ENCODE results near the gene TBX6.
"Not testable (repeated sequence)": the region's sequence is repeated elsewhere in the genome, so short reads cannot be mapped to it uniquely, and the experiment has no call there.

The TBX6 gene

DNA sequence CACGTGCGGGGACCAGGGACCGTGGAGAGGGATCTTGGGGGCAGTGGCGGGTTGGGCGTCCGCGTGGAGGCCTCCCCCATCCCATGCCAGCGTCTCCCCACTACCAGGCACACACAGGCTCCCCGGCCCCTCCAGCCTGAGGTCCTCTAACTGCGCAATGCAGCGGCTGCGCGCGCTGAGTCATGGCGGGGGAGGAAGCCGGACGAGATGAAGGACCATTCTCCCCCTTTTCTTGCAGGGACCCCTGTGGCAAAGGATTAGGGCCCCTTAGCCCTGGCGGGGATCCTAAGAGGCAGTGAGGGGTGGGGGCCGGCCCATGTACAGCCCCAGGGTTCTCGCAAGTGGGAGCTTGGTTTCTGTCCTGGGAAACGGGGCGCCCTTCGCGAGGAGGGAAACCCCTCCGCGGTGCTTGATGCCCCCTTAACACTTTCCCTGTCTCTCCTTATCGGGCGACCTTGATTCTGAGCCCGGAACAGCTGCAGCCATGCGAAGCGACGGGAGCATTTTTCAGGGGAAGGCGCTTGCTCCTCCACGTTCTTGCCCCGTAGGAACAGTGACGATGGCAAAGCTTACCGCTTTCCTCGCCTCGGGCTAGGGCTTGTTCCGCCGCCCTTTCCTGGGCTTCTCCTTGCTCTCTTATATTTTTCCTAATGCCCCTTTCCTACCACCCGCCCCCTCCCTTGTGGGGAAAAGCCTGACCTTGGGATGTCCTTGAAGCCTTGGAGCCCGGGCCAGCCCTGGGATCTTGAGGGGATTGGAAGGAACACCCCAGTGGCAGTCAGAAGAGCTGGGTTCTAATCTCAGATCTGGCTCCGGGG, 25.6 kb downstream of the TBX6 start:
- DNase-seq (ENCODE audit: low read depth in 2 of 2): no peak

DNA sequence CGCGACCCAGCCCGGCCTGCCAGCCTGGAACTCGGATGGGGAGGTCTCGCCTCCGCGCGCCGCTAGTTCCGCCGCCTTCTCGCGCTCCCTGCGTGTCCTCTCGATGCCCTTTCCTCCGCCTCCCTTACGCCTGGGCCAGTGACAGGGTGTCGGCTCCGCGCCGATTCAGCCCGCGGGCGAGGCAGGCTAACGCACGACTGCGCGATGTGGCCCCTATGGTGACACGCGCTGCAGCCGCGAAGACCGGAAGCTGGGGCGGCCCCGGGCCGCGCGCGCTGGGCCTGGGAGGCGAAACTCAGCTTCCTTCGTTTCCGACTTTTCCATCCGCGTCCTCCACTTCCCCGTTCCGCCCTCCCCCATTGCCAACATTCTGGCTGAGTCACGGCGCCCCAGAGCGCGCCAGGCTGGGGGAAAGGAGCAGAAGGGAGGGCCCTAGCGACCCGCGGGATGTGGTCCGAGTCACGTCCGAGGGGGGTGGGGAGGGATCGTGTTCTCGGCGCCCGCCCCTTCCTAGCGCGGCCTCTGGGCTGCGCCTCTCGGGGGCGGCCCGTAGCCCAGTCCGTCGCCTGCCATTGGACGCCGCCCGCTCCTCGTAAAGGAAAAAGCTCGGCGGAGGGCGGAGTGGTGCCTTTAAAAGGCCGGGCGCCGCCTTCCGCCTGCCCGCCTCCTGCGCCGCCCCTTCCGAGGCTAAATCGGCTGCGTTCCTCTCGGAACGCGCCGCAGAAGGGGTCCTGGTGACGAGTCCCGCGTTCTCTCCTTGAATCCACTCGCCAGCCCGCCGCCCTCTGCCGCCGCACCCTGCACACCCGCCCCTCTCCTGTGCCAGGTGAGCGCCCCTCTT, 26.4 kb downstream of the TBX6 start, which contains the start of gene ALDOA:
Gene ALDOA (plus strand): TSS at position 659 of the 841 bp plus-strand sequence. CDS start 1,138 bp downstream, outside the sequence.
- DNase-seq (ENCODE audit: low read depth in 2 of 2): peak; percentile 87 to 93

DNA sequence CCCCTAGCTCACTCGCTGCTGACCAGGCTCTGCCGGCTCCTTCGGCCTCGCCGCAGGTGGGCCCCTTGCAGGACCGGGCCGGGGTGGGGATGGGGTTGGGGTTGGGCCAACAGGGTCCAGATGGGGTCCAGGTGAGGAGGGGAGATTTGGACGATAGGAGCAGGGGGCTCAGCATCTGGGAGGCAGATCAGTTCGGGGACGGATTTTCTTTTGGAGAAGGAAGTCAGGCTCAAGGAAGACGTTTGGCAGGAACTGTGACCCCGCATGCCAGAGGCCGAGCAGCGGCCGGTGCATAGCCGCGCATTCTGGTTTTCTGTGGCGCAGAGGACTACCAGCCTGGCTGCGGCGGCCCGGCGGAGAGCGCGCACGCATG, 27.0 kb downstream of the TBX6 start:
- no peak for DNase-seq (ENCODE audit: low read depth in 2 of 2)

DNA sequence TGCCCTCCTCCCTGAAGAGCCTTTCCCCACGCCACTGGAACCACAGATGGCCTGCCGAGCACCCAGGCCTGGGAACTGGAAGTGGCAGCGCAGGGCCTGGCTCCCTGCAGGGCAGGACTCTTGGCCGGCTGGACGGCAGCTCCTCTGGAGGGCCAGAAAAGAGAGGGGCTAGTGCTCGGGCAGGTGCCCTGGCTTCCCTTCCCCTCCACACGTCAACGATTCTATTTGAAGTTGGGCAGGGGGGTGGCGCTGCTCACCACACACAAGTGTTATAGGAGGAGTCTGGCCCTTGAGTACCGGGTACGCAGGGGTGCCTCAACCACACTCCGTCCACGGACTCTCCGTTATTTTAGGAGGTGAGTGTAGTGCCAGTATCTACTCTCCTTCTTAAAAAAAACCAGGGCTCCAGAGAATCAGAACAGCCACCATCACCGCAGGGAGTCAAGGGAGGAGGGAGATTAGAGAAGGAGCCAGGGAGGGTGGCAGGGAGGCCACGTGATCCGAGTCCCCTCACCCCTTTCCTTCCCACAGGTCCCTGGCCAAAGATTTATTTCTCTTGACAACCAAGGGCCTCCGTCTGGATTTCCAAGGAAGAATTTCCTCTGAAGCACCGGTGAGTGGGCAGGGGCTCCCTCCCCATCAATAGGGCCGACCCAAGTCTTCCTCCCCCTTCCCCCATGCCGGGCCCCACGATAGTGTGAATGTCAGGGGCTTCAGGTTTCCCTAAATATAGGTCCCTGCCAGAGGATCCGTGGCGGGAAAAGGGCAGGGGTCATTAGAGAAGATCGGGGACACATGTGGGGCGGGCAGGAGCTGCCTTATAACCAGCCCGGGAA, 27.6 kb downstream of the TBX6 start:
- peak; percentile 33 to 56 for DNase-seq (ENCODE audit: low read depth in 2 of 2)

DNA sequence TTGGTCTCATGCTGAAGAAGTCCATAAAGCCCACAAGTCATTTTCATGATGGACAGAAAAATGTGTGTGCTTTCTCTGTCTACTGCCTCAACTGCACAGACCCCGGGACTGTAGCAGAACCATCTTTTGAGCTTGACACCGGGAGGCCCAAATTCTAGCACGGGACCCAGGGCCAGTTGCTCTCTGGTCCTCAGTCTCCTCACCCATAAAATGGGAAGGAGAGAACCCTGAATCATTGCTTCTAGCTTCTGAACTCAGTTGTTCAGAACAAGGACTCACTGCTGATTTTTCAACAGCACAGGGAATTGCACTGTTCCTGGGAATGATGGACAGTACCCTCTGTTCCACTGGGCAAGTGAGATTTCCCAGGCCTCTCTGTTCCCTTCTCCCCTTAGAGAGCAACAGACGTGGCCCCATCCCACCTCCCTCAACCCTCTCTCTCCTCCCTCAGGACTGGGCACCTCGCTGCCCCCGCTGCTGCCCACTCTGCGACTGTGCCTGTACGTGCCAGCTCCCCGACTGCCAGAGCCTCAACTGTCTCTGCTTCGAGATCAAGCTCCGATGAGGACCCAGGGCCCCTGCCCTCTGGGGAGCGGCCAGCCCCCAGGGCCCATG, 28.3 kb downstream of the TBX6 start:
- no peak for DNase-seq (ENCODE audit: low read depth in 2 of 2)

DNA sequence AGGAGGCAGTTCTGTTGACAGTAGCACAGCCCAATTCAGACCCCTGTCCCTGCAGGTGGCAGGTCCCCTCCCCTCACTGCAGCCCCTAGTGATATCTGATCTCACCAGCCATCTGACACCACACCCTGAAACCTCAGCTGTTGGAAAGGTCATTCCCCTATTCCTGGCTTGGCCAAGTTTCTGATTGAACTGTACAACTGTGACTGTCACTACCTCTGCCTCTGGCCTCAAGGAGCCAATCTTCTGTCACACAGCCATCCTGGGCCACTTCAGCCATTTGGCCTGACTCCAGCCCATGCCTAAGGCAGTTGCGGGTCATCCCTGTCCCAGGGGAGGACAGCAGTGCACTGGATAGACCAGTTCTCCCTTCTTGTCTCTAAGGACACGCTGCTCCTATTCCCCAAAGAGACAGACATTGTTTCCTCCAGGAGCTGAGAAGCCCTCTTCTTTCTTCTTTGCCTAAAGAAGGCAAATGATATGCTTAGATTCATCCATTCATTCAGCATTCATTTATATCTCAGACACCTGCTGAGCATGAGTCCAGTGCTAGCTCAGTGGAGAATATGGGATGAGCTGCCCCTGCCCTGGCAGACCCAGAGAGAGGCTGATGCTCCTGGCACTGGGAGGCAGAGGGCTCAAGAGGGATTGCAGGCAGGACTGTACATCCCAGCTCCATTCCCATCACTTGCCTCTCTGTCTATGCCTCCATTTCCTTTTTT, 30.7 kb downstream of the TBX6 start:
- no peak for DNase-seq (ENCODE audit: low read depth in 2 of 2)

DNA sequence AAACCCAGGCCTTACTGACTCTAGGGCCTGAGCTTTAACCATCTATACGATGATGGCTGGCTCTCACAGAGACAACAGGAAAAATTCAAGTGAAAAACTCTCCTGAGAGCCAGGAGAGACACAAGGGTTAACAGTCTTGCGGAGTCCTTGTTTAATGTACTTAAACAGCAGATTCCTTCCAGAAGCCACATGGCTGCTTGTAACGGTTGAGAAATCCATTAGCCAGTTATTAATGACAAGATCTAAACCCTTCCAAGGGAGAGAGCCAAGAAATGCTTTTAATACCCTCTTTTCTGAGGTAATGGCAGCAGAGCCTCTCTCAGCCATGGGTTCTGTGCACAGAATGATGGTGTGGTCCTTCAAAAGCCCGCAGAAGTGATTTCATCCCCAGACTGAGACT, 31.4 kb downstream of the TBX6 start:
- no peak for DNase-seq (ENCODE audit: low read depth in 2 of 2)

DNA sequence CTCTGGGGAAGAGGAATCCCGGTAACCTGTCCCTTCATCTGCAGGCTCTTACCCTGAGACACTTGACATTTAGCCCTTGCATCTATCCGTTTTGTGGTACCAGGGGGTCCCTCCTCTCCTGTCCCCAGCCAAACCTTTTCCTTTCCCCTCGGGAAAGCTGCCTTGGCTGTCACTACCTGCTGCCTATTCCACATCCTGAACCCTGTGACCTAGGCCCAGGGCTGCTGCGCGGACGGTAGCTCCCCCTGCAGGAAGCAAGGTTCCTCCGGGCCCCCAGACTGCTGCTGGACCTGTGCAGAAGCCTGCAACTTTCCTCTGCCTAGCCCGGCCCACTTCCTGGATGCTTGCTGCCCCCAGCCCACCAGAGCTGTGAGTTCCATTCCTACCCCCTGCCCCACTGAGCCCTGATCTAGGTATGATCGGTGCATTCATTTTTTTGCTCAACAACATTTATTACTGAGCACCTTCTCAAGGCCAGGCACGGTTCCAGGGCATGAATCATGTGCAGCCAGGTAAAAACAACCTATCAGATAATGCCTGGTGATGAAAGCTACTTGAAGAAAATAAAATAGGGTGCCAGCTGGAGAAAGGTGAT, 36.7 kb downstream of the TBX6 start:
- no peak for DNase-seq (ENCODE audit: low read depth in 2 of 2)

DNA sequence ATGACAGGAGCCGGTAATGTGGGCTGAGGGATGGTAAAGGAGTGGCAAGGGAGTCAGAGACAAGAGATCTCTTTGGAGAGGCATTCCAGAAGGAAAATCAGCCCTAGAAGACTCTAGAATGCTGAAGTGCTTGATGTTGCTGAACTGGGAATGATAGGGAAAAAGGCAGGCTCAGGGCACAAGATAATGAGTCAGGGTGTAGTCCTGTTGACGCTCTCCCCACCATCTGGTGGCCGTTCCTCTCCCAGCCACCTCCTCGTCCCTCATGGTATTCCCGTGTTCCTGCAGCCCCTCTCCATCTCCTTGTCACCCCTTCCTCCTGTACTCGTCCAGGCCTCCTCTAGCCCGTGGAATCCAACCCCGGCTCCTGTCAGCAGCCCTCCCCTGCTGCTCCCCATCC, 37.3 kb downstream of the TBX6 start:
- DNase-seq (ENCODE audit: low read depth in 2 of 2): no peak

DNA sequence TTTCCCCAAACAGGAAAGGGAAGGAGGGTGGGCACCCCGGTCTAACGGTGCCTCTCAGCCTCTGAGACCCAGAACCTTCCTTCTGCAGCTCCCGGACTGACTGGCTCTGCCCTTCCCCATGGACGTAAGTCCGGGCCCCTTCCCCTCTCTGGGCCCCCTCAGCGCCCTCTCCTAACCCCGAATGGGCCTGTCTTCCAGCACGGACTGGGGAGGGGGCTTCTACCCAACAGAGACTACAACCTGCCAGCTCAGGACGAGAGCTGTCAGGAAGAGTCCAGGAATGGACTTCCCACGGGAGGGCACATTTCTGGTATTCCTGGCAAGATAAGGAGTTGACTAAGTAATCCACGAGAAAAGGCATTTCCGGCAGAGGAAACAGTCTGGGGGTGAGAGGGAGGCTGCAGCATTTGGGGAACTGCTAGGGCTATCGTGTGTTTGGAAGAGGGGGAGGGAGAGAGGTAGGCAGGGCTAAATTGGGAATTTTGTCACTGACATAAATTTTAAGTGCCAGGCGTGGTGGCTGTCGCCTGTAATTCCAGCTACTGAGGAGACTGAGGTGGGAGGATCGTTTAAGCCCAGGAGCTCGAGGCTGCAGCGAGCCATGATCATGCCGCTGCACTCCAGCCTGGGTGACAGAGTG, 38.2 kb downstream of the TBX6 start:
- DNase-seq (ENCODE audit: low read depth in 2 of 2): no peak

DNA sequence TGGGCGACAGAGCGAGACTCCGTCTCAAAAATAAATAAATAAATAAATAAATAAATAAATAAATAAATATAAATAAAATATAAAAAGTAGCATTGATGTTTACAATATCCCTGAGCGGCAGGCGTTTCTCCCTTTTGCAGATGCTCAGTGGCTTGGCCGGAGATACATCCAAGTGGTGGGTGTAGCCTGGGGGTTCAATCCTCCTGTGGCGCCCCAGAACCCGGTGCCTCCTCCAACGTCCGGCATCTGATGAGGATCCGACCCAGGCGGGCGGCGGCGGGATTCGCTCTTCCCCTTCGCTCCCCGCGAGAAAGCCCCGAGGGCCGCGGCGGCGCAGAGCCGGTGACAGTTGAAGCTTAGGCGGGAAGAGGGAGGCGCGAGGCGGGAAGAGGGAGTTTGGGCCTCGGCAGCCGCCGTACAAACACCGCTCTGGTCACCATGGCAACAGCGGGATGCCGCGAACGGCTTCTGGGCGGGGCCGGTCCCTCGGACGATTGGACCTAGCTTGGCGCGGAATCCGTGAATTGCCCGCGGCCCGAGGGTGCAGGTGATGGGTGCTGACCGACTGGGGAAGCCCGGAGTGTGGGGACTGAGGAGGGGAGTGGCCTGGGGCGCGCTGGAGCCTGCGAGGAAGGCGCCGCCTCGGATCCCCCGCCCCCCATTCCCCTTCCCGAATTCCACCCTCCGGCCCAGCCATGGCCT, 38.9 kb downstream of the TBX6 start:
- DNase-seq (ENCODE audit: low read depth in 2 of 2): peak; percentile 73 to 78

DNA sequence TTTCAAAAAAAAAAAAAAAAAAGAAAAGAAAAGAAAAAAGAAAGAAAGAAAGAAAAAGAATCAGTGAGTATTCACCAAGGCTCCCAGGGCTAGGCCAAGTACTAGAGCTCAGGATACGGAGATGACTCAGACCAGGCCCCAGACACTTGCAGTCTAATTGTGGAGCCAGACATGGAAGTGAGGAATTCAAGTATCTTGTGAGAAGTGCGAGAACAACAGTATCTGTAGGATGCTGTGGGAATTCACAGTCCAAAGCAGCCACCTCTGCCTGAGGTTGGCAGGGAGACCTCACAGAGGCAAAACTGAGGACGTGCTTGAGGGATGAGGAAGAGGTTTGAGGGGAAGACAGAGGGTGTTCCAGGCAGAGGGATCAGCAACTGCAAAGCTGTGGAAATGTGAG, 40.2 kb downstream of the TBX6 start:
- DNase-seq (ENCODE audit: low read depth in 2 of 2): no peak

DNA sequence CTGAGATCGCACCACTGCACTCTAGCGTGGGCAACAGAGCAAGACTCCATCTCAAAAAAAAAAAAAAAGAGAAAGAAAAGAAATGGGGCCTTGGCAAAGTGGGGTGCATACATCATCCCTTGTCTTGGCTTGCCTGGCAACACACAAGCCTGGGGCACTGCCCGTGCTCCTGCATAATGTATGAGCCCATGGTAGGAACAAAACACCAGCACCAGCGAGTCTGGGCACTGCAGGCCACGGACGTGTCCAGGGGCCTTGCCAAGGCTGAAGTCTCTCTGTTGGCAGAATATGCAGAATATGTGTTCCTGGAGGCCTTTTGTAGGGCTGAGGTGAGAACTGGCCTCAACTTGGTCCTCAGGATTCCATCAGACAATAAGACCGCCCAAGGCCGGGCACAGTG, 41.9 kb downstream of the TBX6 start:
- DNase-seq (ENCODE audit: low read depth in 2 of 2): no peak

DNA sequence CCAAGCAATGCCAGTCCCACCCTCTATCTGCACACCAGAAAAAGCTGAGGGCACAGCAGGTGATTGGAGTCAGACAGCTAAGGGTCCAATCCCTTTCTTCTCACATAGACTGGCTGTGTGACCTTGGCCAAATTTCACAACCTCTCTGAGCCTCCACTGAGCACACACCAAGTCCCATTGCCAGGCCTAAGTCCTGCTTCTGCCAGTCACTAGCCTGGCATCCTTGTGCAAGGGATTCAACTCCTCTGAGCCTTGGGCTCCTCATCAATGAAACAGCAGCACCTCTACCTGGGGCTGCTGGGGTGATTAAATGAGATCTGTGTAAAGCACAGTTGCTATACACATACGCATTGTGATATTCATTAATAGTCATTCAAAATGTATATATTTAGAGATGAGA, 45.1 kb downstream of the TBX6 start:
- no peak for DNase-seq (ENCODE audit: low read depth in 2 of 2)

DNA sequence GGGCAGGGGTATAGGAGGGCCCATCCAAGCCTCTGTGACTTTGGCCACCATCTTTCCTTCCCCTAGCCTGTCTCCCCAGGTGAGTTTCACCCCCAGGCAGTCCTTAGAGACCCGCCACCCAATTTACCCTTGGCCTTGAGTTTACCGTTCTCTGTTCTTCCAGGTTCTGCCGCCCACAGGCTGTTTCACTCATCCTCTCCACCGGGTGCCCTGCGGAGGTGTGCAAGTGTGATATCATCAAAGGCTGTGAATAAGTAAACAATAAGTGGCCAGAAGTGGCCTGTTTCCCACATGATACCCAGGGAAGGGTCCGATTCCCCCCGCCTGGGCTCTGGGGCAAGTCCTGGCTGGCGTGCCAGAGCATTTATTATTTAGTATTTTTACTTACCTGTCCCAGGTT, 45.5 kb downstream of the TBX6 start:
- DNase-seq (ENCODE audit: low read depth in 2 of 2): no peak

DNA sequence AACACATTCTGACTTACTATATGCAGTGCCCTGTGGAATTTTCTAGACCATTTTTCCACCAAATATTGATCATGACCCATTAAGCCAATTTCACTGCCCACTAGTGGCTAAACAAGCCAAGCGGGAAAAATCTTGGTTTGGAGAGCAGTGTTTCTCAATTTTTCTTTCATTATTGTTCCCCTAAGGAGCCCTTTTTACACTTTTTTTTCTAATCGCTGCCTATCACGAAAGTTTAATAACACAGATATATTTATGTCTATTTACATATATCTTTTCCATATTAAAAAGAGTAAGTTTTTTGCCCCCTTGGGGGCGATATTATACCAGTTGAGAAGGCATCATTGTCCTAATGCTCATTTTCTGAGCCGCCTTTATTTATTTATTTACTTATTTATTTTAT, 49.9 kb downstream of the TBX6 start:
- DNase-seq (ENCODE audit: low read depth in 2 of 2): no peak

DNA sequence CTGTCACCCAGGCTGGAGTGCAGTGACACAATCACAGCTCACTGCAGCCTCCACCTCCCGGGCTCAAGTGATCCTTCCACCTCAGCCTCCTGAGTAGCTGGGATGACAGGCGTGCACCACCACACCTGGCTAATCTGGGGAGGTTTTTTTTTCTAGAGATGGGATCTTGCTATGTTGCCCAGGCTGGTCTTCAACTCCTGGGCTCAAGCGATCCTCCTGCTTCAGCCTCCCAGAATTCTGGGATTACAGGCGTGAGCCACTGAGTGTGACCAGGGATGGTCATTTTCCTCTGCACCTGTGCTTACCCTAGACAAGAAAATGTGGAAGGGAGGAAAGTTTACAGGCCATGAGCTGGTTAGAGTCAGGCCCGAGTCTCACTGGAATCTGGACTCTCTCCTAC, 51.0 kb downstream of the TBX6 start:
- not testable (repeated sequence) for DNase-seq (ENCODE audit: low read depth in 2 of 2)

DNA sequence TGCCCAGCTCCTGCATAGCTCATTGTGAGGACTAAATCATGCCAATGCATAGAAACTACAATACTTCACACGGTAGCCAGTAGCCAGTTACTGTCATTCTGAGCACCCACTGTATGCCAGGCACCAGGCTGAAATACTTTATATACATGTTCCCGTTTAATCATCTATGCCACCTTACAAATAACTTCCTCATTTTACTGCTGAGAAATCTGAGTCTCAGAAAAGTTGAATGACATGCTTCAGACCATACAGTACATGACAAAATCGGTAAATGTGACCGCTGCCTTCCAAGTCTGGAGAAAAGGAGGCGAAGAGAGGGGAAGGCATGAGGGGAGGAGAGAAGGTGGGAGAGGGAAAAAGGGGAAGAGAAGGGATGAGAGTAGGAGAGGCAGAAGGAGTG, 51.5 kb downstream of the TBX6 start:
- no peak for DNase-seq (ENCODE audit: low read depth in 2 of 2)
